ENCODE measurements around the gene CCDC122.

DNA sequence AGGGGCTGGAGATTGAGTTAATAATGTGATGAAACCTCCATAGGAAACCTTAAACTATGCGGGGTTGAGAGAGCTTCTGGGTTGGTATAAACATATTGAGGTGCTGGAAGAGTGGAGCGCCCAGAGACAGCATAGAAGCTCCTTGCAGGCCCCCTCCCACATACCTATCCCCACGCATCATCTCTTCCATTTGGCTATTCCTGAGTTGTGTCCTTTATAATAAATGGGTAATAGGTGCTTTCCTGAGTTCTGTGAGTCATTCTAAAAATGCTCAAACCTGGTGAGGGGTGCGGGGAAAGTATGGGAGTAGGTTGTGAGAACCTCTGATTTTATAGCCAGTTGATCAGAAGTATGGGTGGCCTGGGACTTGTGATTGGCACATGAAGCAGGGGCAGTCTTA is 14.6 kb downstream of the CCDC122 start:
- TF ChIP-seq, protein P1, sequence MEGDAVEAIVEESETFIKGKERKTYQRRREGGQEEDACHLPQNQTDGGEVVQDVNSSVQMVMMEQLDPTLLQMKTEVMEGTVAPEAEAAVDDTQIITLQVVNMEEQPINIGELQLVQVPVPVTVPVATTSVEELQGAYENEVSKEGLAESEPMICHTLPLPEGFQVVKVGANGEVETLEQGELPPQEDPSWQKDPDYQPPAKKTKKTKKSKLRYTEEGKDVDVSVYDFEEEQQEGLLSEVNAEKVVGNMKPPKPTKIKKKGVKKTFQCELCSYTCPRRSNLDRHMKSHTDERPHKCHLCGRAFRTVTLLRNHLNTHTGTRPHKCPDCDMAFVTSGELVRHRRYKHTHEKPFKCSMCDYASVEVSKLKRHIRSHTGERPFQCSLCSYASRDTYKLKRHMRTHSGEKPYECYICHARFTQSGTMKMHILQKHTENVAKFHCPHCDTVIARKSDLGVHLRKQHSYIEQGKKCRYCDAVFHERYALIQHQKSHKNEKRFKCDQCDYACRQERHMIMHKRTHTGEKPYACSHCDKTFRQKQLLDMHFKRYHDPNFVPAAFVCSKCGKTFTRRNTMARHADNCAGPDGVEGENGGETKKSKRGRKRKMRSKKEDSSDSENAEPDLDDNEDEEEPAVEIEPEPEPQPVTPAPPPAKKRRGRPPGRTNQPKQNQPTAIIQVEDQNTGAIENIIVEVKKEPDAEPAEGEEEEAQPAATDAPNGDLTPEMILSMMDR (IDR thresholded peaks at IDR 0.05; ENCODE audit: poor library complexity): no peak
- TF ChIP-seq EZH2 (IDR thresholded peaks at IDR 0.05; ENCODE audit: borderline replicate concordance): no peak
